Calu3 (cell line): ENCODE results near the gene RRP36. TPM values are rescaled to one million over a fixed set of nuclear protein-coding genes. Genes with fewer than 3 reads are reported as not detected.

Experiments used
- BruUV-seq: library from RNA; stranded (reverse); fragments of 400-500 nt; replicated peaks from 2 replicates; lab custom pipeline; 2021; lab: Mats Ljungman, UMichigan
- CTCF ChIA-PET: fragments of 300-600 bp; sonication (Branson Sonifier 250); formaldehyde crosslinking; loops from one replicate; lab custom pipeline; 2022; ENCODE audit warnings: antibody characterized with exemption; lab: Charles Lee
- DNase-seq: peaks from one replicate; pipeline ENCODE4 v3.0.0; 2022
- H3K27ac Mint-ChIP-seq: one replicate; pipeline ENCODE4 v1.8.0; 2022; ENCODE audit warnings: mixed read lengths; ENCODE audit not compliant: unreplicated experiment
- H3K27me3 Mint-ChIP-seq: one replicate; pipeline ENCODE4 v1.8.0; 2022; ENCODE audit warnings: mixed read lengths; ENCODE audit not compliant: unreplicated experiment
- H3K36me3 Mint-ChIP-seq: one replicate; pipeline ENCODE4 v1.8.0; 2022; ENCODE audit warnings: mild to moderate bottlenecking, moderate library complexity, mixed read lengths; ENCODE audit not compliant: insufficient read depth, unreplicated experiment
- H3K4me1 Mint-ChIP-seq: one replicate; pipeline ENCODE4 v1.8.0; 2022; ENCODE audit warnings: mild to moderate bottlenecking, low read depth, mixed read lengths; ENCODE audit not compliant: unreplicated experiment
- H3K4me3 Mint-ChIP-seq: one replicate; pipeline ENCODE4 v1.8.0; 2022; ENCODE audit warnings: mild to moderate bottlenecking, low read depth, moderate library complexity, mixed read lengths; ENCODE audit not compliant: unreplicated experiment
- H3K9me3 Mint-ChIP-seq: one replicate; pipeline ENCODE4 v1.8.0; 2022; ENCODE audit warnings: low read depth, mixed read lengths; ENCODE audit not compliant: unreplicated experiment
- intact Hi-C: fragments of 100-400 bp; cut with micrococcal nuclease; formaldehyde crosslinking; loops from one replicate; pipeline ENCODE4 v1.10.0; 2022; ENCODE audit not compliant: unreplicated experiment
- total RNA-seq: library from RNA; stranded (reverse); gene quantifications from 2 replicates; pipeline ENCODE4 v1.2.3, GENCODE V29; 2022
- TF ChIP-seq, protein P1 (sequence below): fragments of 200-600 bp; IDR thresholded peaks from one replicate; pipeline ENCODE4 v1.8.0; 2022; ENCODE audit warnings: antibody characterized with exemption; ENCODE audit not compliant: unreplicated experiment

RRP36 gene
- total RNA-seq, 1 experiment from 2014 or later, result 101 TPM

DNA sequence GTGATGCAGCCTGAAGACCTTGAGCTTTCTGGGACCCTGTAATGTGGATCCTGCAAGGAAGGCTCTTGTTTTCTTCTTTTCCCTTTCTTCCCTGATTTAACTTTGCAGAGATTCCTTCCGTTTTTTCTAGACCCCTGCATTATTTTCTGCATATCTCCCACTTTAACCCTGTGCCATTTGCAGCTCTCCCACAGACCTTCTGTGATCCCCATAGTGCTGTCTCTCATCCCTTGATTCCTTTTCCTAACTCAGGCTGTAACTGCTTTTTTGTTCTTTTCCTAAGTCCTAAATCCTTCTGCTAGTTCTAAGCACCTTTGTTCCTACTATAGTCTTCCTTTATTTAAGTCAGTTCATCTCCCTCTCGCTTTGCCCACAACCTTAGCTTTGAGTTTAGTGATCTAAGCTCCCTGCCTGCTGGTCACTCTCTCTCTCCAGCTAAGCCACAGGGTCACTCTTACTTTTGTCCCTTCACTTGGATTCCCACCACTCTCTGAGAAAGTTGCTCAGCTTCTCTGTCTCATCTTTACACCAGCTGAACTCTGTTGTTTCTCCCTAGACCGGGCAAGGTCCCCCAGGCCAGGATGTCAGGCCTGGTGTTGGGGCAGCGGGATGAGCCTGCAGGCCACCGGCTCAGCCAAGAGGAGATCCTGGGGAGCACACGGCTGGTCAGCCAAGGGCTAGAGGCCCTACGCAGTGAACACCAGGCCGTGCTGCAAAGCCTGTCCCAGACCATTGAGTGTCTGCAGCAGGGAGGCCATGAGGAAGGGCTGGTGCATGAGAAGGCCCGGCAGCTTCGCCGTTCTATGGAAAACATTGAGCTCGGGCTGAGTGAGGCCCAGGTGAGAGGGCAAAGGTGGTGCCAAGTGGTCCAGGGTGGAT lies 39.6 kb downstream of the RRP36 start:
- H3K4me3 Mint-ChIP-seq, result peak overlapping the region; percentile 90
- peaks cover 27% of the 10 kb centered on the region for H3K4me1 Mint-ChIP-seq
- intact Hi-C loops, result no loop called here
- TF ChIP-seq, protein P1, sequence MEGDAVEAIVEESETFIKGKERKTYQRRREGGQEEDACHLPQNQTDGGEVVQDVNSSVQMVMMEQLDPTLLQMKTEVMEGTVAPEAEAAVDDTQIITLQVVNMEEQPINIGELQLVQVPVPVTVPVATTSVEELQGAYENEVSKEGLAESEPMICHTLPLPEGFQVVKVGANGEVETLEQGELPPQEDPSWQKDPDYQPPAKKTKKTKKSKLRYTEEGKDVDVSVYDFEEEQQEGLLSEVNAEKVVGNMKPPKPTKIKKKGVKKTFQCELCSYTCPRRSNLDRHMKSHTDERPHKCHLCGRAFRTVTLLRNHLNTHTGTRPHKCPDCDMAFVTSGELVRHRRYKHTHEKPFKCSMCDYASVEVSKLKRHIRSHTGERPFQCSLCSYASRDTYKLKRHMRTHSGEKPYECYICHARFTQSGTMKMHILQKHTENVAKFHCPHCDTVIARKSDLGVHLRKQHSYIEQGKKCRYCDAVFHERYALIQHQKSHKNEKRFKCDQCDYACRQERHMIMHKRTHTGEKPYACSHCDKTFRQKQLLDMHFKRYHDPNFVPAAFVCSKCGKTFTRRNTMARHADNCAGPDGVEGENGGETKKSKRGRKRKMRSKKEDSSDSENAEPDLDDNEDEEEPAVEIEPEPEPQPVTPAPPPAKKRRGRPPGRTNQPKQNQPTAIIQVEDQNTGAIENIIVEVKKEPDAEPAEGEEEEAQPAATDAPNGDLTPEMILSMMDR, result no peak
- peaks cover 48% of the 10 kb centered on the region for H3K36me3 Mint-ChIP-seq
- H3K9me3 Mint-ChIP-seq, result no peaks in the 10 kb centered on the region
- no peak for DNase-seq
- no peaks in the 10 kb centered on the region for H3K27me3 Mint-ChIP-seq
- CTCF ChIA-PET, result interaction anchor here (1.1 to 2.7 kb wide), 5 partner anchors 11 to 121 kb away, joined by 3 to 20 read pairs (median 6); partner anchors contain the start of gene CUL9
- BruUV-seq, result no TSS peak
- no peak overlapping the region for H3K27ac Mint-ChIP-seq

DNA sequence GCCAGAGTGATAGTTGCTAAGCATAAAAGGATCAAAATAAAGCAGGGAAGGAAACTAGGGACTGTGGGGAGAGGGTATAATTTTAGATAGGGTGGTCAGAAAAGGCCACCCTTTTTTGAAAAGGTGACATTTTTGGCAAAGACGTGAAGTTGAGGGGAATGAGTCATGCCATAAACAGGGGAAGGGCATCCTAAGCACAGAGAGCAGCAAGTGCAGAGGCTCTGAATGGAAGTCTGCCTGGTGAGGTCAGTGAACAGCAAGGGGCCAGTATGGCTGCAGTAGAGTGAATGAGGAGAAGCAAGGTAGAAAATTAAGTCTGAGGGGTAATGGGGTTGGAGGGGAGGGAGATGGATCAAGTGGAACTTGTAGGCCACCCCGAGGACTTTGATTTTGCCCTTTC lies 40.4 kb downstream of the RRP36 start:
- no TSS peak for BruUV-seq
- TF ChIP-seq, protein P1, result no peak
- peaks cover 45% of the 10 kb centered on the region for H3K36me3 Mint-ChIP-seq
- intact Hi-C loops, result no loop called here
- no peak for DNase-seq
- no peak overlapping the region for H3K27ac Mint-ChIP-seq
- H3K4me3 Mint-ChIP-seq, result no peak overlapping the region
- peaks cover 27% of the 10 kb centered on the region for H3K4me1 Mint-ChIP-seq
- CTCF ChIA-PET, result no interaction called here
- H3K27me3 Mint-ChIP-seq, result no peaks in the 10 kb centered on the region
- H3K9me3 Mint-ChIP-seq, result no peaks in the 10 kb centered on the region

DNA sequence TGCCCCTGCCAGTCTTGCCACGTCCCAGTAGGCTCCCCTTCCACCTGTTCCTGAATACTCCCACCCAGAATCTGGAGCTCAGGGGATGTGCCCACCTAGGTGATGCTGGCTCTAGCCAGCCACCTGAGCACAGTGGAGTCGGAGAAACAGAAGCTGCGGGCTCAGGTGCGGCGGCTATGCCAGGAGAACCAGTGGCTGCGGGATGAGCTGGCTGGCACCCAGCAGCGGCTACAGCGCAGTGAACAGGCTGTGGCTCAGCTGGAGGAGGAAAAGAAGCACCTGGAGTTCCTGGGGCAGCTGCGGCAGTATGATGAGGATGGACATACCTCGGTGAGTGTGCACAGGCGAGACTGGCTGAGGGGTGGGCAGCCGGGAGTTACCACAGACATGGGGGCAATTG lies 41.4 kb downstream of the RRP36 start:
- CTCF ChIA-PET, result no interaction called here
- H3K27ac Mint-ChIP-seq, result no peak overlapping the region
- no TSS peak for BruUV-seq
- H3K27me3 Mint-ChIP-seq, result no peaks in the 10 kb centered on the region
- no peak for DNase-seq
- no peak overlapping the region for H3K4me3 Mint-ChIP-seq
- H3K4me1 Mint-ChIP-seq, result peaks cover 27% of the 10 kb centered on the region
- TF ChIP-seq, protein P1, result no peak
- peaks cover 38% of the 10 kb centered on the region for H3K36me3 Mint-ChIP-seq
- no peaks in the 10 kb centered on the region for H3K9me3 Mint-ChIP-seq
- intact Hi-C loops, result no loop called here

DNA sequence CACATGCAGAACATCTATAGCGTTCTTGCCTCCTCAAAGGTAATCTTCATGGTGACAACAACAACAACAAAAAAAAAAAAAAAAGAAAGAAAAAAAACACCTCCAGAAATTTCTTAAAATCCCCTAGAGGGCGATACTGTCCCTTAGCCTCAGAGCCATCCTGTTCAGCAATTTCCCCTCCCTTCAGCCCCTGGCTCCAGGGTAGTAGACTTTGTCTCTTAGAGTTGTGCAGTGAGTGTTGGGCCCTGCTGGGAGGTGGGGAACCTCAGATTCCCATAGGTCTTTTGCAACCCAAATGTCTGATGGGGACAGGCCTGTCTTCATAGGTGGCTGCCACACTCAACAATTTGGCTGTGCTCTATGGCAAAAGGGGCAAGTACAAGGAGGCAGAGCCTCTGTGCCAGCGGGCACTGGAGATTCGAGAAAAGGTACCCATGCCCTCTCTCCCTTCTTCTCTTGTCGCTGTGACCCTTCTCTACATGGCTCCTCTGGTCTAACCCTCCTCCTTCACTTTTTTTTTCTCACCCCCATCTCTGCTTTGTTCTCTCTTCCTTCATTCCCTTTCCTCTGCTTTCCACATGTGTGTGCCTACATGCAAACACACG lies 48.7 kb downstream of the RRP36 start:
- Mint-ChIP-seq H3K4me1 (no peaks in the 10 kb centered on the region), H3K27me3 (no peaks in the 10 kb centered on the region), H3K36me3 (no peaks in the 10 kb centered on the region), H3K27ac (no peak overlapping the region), H3K4me3 (no peak overlapping the region), H3K9me3 (no peaks in the 10 kb centered on the region)
- no TSS peak for BruUV-seq
- CTCF ChIA-PET, result no interaction called here
- TF ChIP-seq, protein P1, result peak; percentile 74
- DNase-seq, result peak; percentile 52
- intact Hi-C loops, result loop anchor here (1.0 kb wide), 1 partner anchor 60 kb away; no protein-coding TSS in a partner anchor
